Neuron (in vitro differentiated cells): Measurements from ENCODE around the gene ELOVL6.

ENCODE experiments used
- H2AFZ ChIP-seq: one replicate; pipeline ENCODE4 v1.6.1; 2013; ENCODE audit warnings: low read depth, mild to moderate bottlenecking, inconsistent platforms, low read length, moderate library complexity
- H3K27me3 ChIP-seq: one replicate; pipeline ENCODE4 v1.6.1; 2013; ENCODE audit warnings: low read length; ENCODE audit not compliant: insufficient read depth
- H3K36me3 ChIP-seq: one replicate; pipeline ENCODE4 v1.6.1; 2013; ENCODE audit warnings: low read length; ENCODE audit not compliant: insufficient read depth
- H3K4me1 ChIP-seq: one replicate; pipeline ENCODE4 v1.6.1; 2013; ENCODE audit warnings: low read length; ENCODE audit not compliant: insufficient read depth
- H3K4me3 ChIP-seq: 2 replicates; pipeline ENCODE4 v1.5.1; 2013; ENCODE audit warnings: mild to moderate bottlenecking, low read length, moderate library complexity
- H3K9me3 ChIP-seq: one replicate; pipeline ENCODE4 v1.6.1; 2013; ENCODE audit warnings: low read length

ELOVL6 gene

DNA sequence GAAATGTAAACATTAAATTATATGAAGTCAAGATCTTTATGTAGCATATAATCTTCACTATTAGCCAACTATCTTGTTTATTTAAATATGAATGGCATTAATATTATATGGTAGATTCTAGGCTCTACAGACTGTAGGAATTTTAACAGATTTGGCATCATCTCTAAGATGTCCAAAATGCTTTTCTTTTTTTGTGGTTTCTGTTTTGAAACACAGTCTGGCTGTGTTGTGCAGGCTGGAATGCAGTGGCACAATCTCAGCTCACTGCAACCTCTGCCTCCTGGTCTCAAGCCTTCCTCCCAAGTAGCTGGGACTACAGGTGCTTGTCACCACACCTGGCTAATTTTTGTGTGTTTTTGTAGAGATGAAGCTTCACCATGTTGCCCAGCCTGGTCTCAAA, 76.2 kb downstream of the ELOVL6 start:
- Histone ChIP-seq H2AFZ (no peak overlapping the region), H3K9me3 (no peaks in the 10 kb centered on the region), H3K4me3 (no peak overlapping the region), H3K36me3 (peaks cover 4% of the 10 kb centered on the region), H3K4me1 (peaks cover 22% of the 10 kb centered on the region), H3K27me3 (no peaks in the 10 kb centered on the region)

DNA sequence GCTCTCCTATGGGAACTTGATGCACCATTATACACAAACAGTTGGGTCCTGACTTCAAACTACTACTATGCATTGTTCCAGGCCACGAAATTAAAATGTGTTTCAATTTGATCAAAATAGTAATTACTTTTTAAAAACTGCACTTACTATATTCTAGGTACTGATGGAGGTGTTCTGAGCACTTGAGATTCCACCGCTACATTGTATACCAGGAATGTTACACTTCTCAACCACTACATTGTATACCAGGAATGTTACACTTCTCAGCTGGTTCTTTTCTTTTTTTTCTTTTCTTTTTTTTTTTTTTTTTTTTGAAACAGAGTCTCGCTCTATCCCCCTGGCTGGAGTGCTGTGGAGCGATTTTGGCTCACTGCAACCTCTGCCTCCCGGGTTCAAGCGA, 77.9 kb downstream of the ELOVL6 start:
- Histone ChIP-seq H3K4me1 (peaks cover 22% of the 10 kb centered on the region), H3K9me3 (no peaks in the 10 kb centered on the region), H2AFZ (no peak overlapping the region), H3K36me3 (peaks cover 5% of the 10 kb centered on the region), H3K27me3 (no peaks in the 10 kb centered on the region), H3K4me3 (no peak overlapping the region)

DNA sequence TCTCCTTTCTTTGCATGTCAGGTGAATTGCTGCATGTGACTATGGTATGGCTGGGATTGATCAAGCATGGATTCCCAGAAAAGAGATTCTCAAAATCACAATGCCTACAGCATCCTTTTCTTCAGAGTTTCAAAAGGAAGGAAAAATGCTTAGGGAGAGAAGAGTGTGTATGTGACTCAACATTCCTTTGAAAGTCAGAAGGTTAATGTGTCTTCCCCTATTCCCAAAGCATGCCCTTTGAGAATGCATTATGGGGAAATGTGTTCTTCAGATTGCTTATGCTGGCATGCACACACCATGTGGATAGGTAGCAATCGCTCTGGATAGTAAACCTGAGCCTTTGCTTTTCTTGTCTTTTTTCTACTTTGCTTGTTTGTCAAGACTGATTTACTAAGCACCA, 78.5 kb downstream of the ELOVL6 start:
- Histone ChIP-seq H3K9me3 (no peaks in the 10 kb centered on the region), H3K4me1 (peaks cover 22% of the 10 kb centered on the region), H3K27me3 (no peaks in the 10 kb centered on the region), H3K36me3 (peaks cover 5% of the 10 kb centered on the region), H2AFZ (no peak overlapping the region), H3K4me3 (no peak overlapping the region)

DNA sequence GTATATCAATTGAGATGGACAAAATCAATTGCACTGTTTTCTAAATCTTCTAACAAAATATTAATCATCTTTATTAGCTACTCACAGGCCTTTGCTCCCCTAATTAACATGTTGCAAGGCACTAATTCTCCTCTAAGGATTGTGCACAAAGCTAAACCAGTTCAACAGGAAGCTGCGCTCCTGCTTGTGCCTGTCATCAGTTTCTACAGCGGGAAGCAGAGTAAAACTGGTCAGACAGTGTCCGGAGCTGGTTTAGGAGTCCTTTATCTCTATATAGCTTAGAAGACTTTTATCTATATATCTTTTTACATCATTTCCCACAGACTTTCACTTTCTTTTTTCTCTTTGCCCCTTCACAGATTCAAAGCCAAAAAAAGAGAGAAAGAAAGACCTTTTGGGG, 79.1 kb downstream of the ELOVL6 start:
- no peaks in the 10 kb centered on the region for H3K27me3 ChIP-seq
- no peak overlapping the region for H3K4me3 ChIP-seq
- H3K4me1 ChIP-seq = peaks cover 22% of the 10 kb centered on the region
- H3K36me3 ChIP-seq = peaks cover 5% of the 10 kb centered on the region
- H3K9me3 ChIP-seq = no peaks in the 10 kb centered on the region
- no peak overlapping the region for H2AFZ ChIP-seq

DNA sequence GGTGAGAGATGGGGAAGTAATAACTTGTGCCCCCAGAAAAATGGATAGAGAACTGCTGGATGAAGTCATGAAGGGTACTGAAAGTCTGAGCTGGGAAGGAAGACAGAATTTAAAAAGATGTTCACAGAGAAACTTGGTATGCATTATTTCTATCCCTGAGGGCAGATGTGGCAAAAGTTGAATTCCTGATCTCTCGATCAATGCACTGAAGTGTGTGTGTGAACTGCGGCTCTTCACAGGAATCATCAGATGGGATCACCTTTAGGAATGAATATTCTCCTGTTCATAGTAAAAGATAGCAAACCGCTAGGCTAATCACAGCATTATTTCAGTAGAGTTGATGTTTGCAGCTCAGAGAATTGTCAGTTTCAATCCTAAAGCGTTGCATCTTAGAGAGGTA, 86.4 kb downstream of the ELOVL6 start:
- Histone ChIP-seq H2AFZ (no peak overlapping the region), H3K9me3 (no peaks in the 10 kb centered on the region), H3K36me3 (peaks cover 16% of the 10 kb centered on the region), H3K4me3 (no peak overlapping the region), H3K4me1 (peaks cover 1% of the 10 kb centered on the region), H3K27me3 (no peaks in the 10 kb centered on the region)

DNA sequence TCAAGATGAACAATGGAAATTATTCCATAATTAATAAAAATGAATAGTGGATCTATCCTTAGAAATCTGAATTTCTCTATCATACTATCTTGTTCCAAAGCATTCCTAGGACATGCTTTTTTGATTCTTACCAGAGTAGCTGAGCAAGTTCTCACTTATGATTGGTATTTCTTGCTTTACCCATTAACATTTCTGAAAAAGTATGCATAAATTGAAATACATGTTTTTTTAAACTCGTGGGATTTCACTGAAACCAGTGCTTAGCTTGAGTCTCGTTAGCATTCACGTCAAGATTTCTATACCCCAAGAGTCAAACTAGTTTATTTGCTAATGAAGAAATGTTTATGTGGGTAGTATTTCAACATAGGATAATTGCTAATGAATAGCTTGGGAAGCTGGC, 89.0 kb downstream of the ELOVL6 start:
- Histone ChIP-seq H3K4me3 (no peak overlapping the region), H3K36me3 (peaks cover 17% of the 10 kb centered on the region), H3K4me1 (peaks cover 6% of the 10 kb centered on the region), H3K9me3 (no peaks in the 10 kb centered on the region), H3K27me3 (no peaks in the 10 kb centered on the region), H2AFZ (no peak overlapping the region)

DNA sequence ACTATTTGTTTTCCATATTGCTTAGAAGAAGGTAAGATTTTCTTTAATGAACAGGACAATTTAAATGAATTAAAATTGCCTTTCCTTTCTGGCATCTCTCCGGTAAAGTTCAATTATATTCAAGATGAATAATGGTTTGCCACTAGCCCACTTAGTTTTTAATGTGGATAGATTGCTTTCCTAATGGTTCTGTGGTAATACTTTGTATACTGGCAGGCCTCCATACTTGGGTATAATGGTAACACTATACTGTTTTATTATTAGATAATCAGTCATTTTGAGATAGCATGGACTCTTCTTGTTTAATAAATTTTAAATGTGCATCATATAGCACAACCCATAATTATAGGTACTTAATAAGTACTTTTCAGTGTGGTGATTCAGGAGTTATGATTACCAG, 89.5 kb downstream of the ELOVL6 start:
- peaks cover 19% of the 10 kb centered on the region for H3K36me3 ChIP-seq
- H2AFZ ChIP-seq = no peak overlapping the region
- H3K27me3 ChIP-seq = no peaks in the 10 kb centered on the region
- no peak overlapping the region for H3K4me3 ChIP-seq
- no peaks in the 10 kb centered on the region for H3K9me3 ChIP-seq
- peaks cover 6% of the 10 kb centered on the region for H3K4me1 ChIP-seq

DNA sequence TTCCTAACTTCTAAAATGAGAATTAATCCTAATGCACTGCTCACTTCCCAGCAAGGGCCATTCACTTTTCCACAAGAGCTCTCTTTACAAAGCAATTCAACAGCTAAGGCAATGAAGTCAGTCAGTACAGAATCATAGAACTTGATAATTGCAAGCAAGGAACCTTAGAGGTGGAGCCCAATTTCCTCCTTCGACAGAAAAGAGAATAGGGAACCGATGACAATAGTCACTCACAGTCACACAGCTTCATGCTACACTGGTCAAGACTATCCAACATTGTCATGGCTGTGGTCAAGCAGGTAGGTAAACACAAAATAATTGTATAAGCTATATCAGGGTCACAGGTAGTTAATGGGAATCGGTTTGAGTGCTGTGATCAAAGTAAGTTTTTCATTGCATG, 90.0 kb downstream of the ELOVL6 start:
- Histone ChIP-seq H2AFZ (no peak overlapping the region), H3K27me3 (no peaks in the 10 kb centered on the region), H3K4me1 (peaks cover 6% of the 10 kb centered on the region), H3K9me3 (no peaks in the 10 kb centered on the region), H3K4me3 (no peak overlapping the region), H3K36me3 (peaks cover 19% of the 10 kb centered on the region)

DNA sequence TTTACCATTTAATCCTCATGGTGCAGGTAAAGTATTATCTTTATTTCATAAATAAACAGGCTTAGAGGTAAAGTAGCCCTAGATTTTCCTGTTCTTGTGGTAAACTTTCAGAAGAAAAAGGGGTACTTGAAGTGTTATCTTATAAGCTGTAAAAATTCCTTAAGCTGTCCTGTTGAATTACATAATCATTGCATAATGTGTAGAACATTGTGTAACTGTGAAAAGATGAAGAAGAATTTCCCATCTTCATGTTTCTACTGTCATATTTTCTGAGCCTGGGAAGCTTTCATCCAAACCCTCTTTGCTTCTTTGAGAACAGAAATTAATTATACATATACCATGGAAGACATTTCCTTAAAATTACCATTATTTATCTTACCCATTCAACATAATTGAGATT, 90.5 kb downstream of the ELOVL6 start:
- Histone ChIP-seq H3K27me3 (no peaks in the 10 kb centered on the region), H3K36me3 (peaks cover 18% of the 10 kb centered on the region), H3K4me1 (peaks cover 6% of the 10 kb centered on the region), H3K9me3 (no peaks in the 10 kb centered on the region), H3K4me3 (no peak overlapping the region), H2AFZ (no peak overlapping the region)

DNA sequence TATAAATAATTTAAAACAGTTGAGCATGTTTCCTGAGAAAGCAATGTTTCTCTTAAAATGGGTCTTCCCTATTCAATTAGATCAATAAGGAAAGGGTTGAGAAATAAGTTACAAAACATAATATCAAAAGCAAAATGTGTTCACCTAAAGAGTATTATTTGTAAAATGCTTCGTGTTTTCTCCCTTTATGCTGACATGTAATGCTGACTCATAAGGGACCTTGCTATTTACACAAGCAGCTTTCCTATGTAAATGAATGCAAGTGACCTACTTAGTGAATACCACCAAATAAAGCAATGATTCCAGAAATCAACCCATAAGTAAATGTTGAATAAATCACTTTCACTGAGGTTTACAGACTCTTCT, 91.5 kb downstream of the ELOVL6 start:
- peaks cover 2% of the 10 kb centered on the region for H3K9me3 ChIP-seq
- H3K36me3 ChIP-seq = peaks cover 21% of the 10 kb centered on the region
- peaks cover 6% of the 10 kb centered on the region for H3K4me1 ChIP-seq
- no peak overlapping the region for H3K4me3 ChIP-seq
- H3K27me3 ChIP-seq = no peaks in the 10 kb centered on the region
- H2AFZ ChIP-seq = no peak overlapping the region

DNA sequence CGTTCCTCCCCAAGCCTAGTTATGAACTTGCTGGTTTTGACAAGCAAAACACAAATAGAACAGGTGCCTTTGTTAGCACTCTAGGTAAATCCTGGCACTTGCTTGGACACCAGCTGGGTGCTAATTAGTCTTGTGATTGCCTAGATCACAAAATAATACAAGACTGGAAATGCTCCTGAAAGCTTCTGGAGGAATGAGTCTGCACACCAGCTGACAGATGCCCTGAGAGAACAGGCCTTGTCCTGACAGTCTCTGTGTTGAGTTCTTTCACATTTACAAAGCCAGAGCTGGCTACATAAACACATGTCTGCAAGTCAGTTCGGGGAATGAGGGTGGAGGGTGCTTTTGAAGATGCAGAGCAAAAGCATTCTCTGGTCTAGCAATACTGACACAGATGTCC, 93.8 kb downstream of the ELOVL6 start:
- no peak overlapping the region for H2AFZ ChIP-seq
- peaks cover 2% of the 10 kb centered on the region for H3K9me3 ChIP-seq

DNA sequence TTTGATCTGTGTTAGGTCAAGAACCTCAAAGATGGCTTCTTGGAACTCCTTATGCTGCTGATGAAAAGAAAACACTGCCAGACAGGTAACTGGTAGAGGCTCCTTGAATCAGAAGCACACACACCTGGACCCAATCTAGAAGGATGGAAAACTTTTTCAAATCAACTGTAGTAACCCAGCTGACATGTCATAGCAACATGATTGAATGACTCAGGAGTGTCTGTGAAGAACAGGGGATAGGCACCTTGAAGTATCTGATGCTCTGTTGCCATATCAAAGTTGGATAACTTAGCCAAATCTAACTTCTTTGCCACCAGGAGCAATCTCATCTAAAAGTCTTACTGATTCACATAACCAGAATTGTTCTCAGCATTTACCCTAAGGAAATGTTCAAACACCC, 98.8 kb downstream of the ELOVL6 start:
- no peak overlapping the region for H2AFZ ChIP-seq
- peaks cover 16% of the 10 kb centered on the region for H3K36me3 ChIP-seq
- no peak overlapping the region for H3K4me3 ChIP-seq
- H3K9me3 ChIP-seq = peaks cover 2% of the 10 kb centered on the region
- no peaks in the 10 kb centered on the region for H3K27me3 ChIP-seq
- peaks cover 7% of the 10 kb centered on the region for H3K4me1 ChIP-seq

More for the DNA sequence above, 93.8 kb downstream of the ELOVL6 start:
- Histone ChIP-seq H3K4me1 (peaks cover 6% of the 10 kb centered on the region), H3K27me3 (no peaks in the 10 kb centered on the region), H3K4me3 (no peak overlapping the region), H3K36me3 (peaks cover 18% of the 10 kb centered on the region)

DNA sequence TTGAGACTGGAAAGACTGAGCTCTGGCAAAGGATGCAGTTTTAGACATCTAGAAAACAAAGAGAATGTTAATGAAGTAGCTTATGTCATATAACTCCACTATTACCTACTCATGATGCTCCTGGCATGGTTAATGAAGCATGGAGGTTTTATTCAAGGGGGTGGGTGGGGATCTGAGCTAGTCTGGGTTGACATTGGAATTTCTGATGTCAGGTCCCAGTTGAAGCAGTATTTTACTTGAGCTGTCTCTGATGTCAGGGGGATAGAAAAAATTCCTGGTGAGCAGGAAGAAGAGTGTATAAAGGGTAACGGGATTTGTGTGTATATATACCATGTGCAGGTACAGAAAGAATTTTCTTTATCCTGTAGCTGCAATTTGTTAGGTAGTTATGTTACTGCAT, 102.0 kb downstream of the ELOVL6 start:
- H3K4me1 ChIP-seq = peaks cover 7% of the 10 kb centered on the region
- peaks cover 2% of the 10 kb centered on the region for H3K36me3 ChIP-seq
- no peaks in the 10 kb centered on the region for H3K27me3 ChIP-seq
- H2AFZ ChIP-seq = no peak overlapping the region
- no peaks in the 10 kb centered on the region for H3K9me3 ChIP-seq
- no peak overlapping the region for H3K4me3 ChIP-seq

DNA sequence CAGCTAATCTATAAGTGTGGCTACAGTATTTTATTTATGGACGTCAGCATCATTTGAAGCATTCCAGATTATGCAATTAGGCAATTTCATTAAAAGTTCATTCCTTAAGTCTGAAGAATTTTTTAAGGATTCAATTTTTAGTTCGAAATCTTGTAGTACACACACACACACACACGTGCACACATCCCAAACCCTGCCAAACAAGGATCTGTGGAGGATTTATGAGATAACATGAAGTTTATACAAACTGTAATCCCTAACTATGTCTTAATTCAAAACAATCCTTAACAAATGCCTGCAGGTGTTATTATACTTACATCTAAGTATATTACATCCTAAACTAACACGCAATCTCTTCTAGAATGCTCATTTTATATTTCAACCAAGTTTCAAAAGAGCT, 105.8 kb downstream of the ELOVL6 start:
- Histone ChIP-seq H3K4me3 (no peak overlapping the region), H3K27me3 (no peaks in the 10 kb centered on the region), H2AFZ (no peak overlapping the region), H3K9me3 (no peaks in the 10 kb centered on the region), H3K36me3 (peaks cover 2% of the 10 kb centered on the region), H3K4me1 (peaks cover 15% of the 10 kb centered on the region)
